ENCODE measurements around the gene DNAJB6.
A peak's percentile ranks its signal among the peaks of the same experiment; 100 is the strongest.

Gene DNAJB6

DNA sequence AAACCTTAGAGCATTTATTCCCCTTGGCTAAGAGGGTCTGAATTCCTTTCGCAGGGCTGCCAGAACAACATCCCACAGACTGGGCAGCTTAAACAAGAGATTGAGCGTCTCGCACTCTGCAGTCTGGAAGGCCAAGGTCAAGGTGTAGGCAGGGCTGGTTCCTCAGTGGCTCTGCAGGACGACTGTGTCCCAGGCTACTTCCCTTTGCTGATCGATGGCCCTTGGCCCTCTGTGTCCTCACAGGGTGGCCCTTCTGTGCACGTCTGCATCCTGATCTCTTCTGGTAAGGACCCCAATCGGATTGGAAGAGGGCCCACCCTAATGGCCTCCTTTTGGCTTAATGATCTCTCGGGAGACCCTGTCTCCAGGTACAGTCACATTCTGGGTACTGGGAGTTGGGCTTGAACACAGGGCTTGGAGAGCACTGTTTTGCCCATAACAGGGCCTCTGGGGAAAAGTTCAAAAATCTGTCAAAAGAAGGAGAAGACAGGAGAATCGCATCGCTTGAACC is 35.1 kb upstream of the DNAJB6 start:
- DNase-seq (ENCODE audit: low read depth, low spot score), result no peak
- no peak overlapping the region for H3K4me3 ChIP-seq (ENCODE audit: low read depth, low read length)
- TF ChIP-seq, protein P1, sequence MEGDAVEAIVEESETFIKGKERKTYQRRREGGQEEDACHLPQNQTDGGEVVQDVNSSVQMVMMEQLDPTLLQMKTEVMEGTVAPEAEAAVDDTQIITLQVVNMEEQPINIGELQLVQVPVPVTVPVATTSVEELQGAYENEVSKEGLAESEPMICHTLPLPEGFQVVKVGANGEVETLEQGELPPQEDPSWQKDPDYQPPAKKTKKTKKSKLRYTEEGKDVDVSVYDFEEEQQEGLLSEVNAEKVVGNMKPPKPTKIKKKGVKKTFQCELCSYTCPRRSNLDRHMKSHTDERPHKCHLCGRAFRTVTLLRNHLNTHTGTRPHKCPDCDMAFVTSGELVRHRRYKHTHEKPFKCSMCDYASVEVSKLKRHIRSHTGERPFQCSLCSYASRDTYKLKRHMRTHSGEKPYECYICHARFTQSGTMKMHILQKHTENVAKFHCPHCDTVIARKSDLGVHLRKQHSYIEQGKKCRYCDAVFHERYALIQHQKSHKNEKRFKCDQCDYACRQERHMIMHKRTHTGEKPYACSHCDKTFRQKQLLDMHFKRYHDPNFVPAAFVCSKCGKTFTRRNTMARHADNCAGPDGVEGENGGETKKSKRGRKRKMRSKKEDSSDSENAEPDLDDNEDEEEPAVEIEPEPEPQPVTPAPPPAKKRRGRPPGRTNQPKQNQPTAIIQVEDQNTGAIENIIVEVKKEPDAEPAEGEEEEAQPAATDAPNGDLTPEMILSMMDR (IDR thresholded peaks at IDR 0.05; ENCODE audit: low read depth, low read length), result no peak
- in situ Hi-C loops (cut with HindIII; ENCODE audit: low sequenced_read_pairs), result no loop called here

DNA sequence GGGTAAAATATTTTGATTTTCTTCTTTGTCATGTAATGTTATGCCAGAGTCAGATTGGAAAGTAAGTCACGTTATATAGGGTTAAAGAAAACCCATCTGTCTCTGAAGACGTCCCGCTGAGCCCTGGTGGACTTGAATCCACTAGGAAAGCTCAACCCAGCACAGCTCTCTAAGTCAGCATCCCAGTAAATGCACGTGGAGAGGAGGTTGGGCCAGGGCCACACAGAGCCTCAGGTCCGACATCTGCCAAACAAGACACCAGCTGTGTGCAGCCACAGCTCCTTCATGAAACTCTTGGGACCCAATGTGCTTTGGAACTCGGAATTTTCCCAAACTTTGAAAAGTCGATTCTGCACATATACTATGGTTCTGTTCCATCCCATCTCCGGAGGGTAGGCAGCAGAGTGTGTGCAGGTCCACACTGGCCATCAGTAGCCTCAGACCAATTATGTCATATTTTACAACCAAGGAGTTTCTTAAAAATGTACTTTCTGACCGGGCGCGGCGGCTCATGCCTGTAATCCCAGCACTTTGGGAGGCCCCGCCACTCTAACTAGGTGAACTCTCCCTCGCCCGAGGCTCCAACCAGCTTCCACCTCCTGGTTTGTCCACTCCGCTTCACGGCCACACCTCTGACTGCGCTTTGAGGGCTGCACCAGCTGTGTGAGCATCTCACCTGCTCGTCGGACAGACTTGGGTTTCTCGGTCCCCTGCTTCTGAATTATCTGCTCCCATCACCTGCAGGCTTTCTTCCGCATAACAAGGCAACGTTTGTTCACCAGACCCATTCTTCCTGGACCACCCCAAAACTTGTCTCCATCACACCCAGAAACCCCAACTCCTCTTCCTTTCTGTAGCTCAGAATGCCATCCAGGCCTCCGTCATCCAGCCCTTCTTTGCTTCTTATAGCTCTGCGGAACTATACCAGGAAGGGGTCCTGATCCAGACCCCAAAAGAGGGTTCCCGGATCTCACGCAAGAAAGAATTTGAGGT is 29.7 kb upstream of the DNAJB6 start:
- DNase-seq (ENCODE audit: low read depth, low spot score), result no peak
- TF ChIP-seq, protein P1 (IDR thresholded peaks at IDR 0.05; ENCODE audit: low read depth, low read length), result no peak
- H3K4me3 ChIP-seq (ENCODE audit: low read depth, low read length), result no peak overlapping the region
- in situ Hi-C loops (cut with HindIII; ENCODE audit: low sequenced_read_pairs), result no loop called here

GRCh38 chr7:157309988-157310668 is 26.7 kb upstream of the DNAJB6 start:
- H3K4me3 ChIP-seq (ENCODE audit: low read depth, low read length), result no peak overlapping the region
- peak; percentile 95 for DNase-seq (ENCODE audit: low read depth, low spot score)
- in situ Hi-C loops (cut with HindIII; ENCODE audit: low sequenced_read_pairs), result no loop called here
- TF ChIP-seq, protein P1 (IDR thresholded peaks at IDR 0.05; ENCODE audit: low read depth, low read length), result no peak

DNA sequence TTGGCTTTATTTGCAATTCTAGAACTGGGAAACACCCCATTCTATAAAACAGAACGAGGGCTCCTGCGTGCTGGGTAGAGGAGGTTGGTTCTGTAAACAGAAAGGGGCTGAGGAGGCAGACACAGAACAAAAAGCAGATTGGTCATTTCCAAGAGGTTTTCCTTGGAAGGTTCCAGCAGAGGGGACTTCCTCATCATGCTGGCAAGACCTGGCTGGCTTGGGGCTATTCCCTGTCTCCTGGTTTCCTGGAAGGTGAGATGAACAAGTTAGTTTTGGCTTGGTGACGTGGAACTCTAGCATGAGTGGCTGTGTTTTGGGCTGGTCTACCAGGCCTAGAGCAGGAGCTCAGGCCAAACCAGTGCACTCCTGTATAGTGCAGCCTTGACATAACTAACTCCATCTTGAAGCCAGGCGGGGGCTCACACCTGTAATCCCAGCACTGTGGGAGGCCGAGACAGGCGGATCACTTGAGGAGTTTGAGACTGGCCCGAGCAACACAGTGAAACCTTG is 26.1 kb upstream of the DNAJB6 start:
- TF ChIP-seq, protein P1 (IDR thresholded peaks at IDR 0.05; ENCODE audit: low read depth, low read length), result no peak
- in situ Hi-C loops (cut with HindIII; ENCODE audit: low sequenced_read_pairs), result no loop called here
- no peak for DNase-seq (ENCODE audit: low read depth, low spot score)
- no peak overlapping the region for H3K4me3 ChIP-seq (ENCODE audit: low read depth, low read length)

DNA sequence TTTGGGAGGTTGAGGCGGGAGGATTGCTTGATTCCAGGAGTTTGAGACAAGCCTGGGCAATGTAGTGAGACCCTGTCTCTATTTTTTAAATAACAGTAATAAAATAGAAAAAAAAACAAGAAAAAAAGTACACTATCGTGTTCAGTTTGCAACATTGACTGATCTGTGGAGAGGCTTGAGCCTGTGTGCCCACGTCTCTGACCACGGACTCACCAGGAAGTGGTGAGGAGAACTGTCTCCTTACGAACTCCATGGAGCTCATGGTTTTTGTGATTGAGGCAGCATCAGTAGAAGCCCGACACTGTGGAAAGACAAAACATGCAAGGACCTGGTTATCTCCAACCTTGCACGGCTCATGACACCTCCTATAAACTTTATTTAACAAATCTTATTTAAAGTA is 23.9 kb upstream of the DNAJB6 start:
- TF ChIP-seq, protein P1 (IDR thresholded peaks at IDR 0.05; ENCODE audit: low read depth, low read length), result no peak
- in situ Hi-C loops (cut with HindIII; ENCODE audit: low sequenced_read_pairs), result no loop called here

GRCh38 chr7:157313645-157314044 is 23.2 kb upstream of the DNAJB6 start:
- DNase-seq (ENCODE audit: low read depth, low spot score), result no peak
- TF ChIP-seq, protein P1 (IDR thresholded peaks at IDR 0.05; ENCODE audit: low read depth, low read length), result no peak
- in situ Hi-C loops (cut with HindIII; ENCODE audit: low sequenced_read_pairs), result no loop called here
- H3K4me3 ChIP-seq (ENCODE audit: low read depth, low read length), result no peak overlapping the region

More for the DNA sequence above, 23.9 kb upstream of the DNAJB6 start:
- no peak for DNase-seq (ENCODE audit: low read depth, low spot score)
- H3K4me3 ChIP-seq (ENCODE audit: low read depth, low read length), result no peak overlapping the region
